Nephron progenitor cell (in vitro differentiated cells): Measurements from ENCODE around the gene ATCAY.
A peak's percentile ranks its signal among the peaks of the same experiment; 100 is the strongest.
"Not testable (repeated sequence)": the region's sequence is repeated elsewhere in the genome, so short reads cannot be mapped to it uniquely, and the experiment has no call there.

ENCODE experiments used
- DNase-seq: peaks from one replicate; pipeline ENCODE4 v3.0.0; 2021
- H3K27ac Mint-ChIP-seq: 2 replicates; pipeline ENCODE4 v1.8.0; 2021; ENCODE audit warnings: mild to moderate bottlenecking, moderate library complexity, mixed read lengths
- H3K27me3 Mint-ChIP-seq: 2 replicates; pipeline ENCODE4 v1.8.0; 2021; ENCODE audit warnings: mild to moderate bottlenecking, low read depth, mixed read lengths; ENCODE audit not compliant: poor library complexity
- H3K36me3 Mint-ChIP-seq: 2 replicates; pipeline ENCODE4 v1.8.0; 2021; ENCODE audit warnings: low read depth, mixed read lengths
- H3K4me1 Mint-ChIP-seq: 2 replicates; pipeline ENCODE4 v1.8.0; 2021; ENCODE audit warnings: mixed read lengths
- H3K4me3 Mint-ChIP-seq: 2 replicates; pipeline ENCODE4 v1.8.0; 2021; ENCODE audit warnings: mild to moderate bottlenecking, moderate library complexity, mixed read lengths
- H3K9me3 Mint-ChIP-seq: 2 replicates; pipeline ENCODE4 v1.8.0; 2021; ENCODE audit warnings: mild to moderate bottlenecking, moderate library complexity, mixed read lengths
- CTCF ChIP-seq: fragments of 200-600 bp; sonication (generic); IDR thresholded peaks from 2 replicates; pipeline ENCODE4 v1.5.0; 2021; ENCODE audit warnings: antibody characterized with exemption

The ATCAY gene

GRCh38 chr19:3868770-3869456 is 11.6 kb upstream of the ATCAY start, which contains the start of gene ZFR2:
Gene ZFR2 (minus strand): TSS chr19:3869038. CDS start chr19:3869017, 21 bp downstream.
- Mint-ChIP-seq H3K27me3 (peaks cover 76% of the 10 kb centered on the region), H3K4me3 (peak within 1 kb of the TSS; percentile 76), H3K4me1 (peaks cover 14% of the 10 kb centered on the region), H3K9me3 (peaks cover 21% of the 10 kb centered on the region), H3K36me3 (no peaks in the 10 kb centered on the region), H3K27ac (peak within 1 kb of the TSS; percentile 54)
- no peak for TF ChIP-seq CTCF
- peak; percentile 63 for DNase-seq

DNA sequence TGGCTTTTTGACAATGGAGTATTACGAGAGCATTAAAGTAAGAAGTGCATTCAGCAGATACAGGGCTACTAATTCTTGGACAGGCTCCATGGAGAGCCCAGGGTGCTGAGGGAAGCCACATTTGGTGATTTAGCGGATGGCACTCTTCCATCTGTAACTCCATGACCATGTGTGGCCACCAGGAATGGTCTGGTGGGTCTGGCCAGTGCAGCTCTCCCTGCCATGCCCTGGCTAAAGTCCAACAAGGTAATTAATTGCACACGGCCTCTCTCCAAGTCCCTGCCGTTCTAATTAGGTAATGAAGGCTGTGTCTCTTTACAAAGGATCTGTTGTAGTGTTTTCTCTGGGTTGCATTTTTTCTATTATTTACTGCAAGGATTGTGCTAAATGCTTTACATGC is 7.3 kb upstream of the ATCAY start:
- no peak for TF ChIP-seq CTCF
- no peaks in the 10 kb centered on the region for H3K36me3 Mint-ChIP-seq
- H3K27me3 Mint-ChIP-seq: peaks cover 74% of the 10 kb centered on the region
- peaks cover 21% of the 10 kb centered on the region for H3K9me3 Mint-ChIP-seq
- peaks cover 2% of the 10 kb centered on the region for H3K4me1 Mint-ChIP-seq
- no peak overlapping the region for H3K4me3 Mint-ChIP-seq
- H3K27ac Mint-ChIP-seq: no peak overlapping the region
- DNase-seq: no peak

DNA sequence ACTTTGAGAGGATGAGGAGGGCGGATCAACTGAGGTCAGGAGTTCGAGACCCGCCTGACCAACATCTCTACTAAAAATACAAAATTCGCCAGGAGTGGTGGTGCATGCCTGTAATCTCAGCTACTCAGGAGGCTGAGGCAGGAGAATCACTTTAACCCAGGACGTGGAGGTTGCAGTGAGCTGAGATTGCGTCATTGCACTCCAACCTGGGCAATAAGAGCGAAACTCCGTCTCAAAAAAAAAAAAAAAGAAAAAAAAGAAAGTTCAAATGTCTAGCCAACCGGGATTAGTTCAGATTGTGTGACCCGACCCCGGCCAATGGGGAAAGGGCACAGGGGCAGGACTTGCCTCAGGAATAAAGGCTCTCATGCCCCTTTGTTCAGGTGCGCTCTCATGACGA is 5.8 kb upstream of the ATCAY start:
- not testable (repeated sequence) for H3K4me3 Mint-ChIP-seq, H3K27ac Mint-ChIP-seq, H3K36me3 Mint-ChIP-seq, DNase-seq, H3K4me1 Mint-ChIP-seq
- peaks cover 13% of the 10 kb centered on the region for H3K9me3 Mint-ChIP-seq
- peaks cover 77% of the 10 kb centered on the region for H3K27me3 Mint-ChIP-seq

DNA sequence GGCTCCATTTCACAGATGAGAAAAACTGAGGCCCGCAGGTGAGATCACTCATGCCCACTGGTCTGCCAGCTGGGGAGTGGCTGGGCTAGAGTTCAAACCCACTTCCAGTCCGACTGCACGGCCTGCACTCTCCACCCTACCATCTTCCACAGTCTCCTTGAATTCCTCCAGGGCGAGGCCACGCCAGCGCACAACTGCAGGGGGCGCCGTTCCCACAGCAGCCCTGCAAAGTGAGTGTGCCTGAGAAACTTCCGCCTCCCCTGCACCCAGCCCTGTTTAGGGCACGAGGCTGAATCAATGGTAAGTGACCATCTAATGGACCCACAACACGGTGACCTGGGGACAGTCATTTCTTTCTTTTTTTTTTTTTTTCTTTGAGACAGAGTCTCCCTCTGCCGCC is 829 bp upstream of the ATCAY start:
- DNase-seq: no peak
- Mint-ChIP-seq H3K27me3 (peaks cover 78% of the 10 kb centered on the region), H3K4me1 (peaks cover 16% of the 10 kb centered on the region), H3K4me3 (no peak overlapping the region), H3K36me3 (no peaks in the 10 kb centered on the region), H3K27ac (no peak overlapping the region), H3K9me3 (no peaks in the 10 kb centered on the region)
- TF ChIP-seq CTCF: peak; percentile 16

DNA sequence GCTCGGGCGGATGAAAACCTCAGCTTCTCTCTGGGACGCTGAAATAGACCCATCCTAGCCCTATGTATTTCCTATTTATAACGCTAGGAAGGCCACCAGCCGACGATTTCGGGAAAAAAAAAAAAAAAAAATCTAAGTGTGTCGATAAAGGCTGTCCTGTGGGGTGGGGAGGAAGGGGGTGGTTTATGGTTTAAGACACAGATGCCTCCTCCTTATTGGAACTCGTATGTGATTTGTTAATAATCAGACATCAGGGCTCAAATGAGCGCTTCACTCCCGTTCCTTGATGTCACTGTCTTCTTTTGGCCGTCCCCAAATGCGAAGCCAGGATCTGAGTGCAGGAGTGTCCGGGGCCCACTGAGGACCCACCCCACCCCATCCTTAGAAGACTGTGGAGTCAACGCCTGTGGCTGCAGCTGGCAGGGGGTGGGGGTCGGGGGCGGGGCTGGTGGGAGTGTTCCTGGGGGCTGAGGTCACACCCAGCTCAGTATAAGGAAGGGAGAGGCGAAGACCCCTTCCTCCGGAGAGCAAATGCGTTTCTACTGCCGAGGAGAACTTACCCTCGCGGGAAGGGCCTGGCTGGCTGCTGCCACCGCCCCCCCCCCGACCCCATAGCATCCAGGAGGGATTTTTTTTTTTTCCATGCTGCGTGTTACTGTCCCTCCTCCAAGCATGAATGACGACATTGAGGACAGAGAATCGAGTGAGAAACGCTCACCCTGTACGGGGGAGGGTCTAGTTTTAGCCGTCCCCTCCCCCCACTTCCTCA is 971 bp downstream of the ATCAY start:
- H3K27ac Mint-ChIP-seq: no peak overlapping the region
- DNase-seq: no peak
- no peak for TF ChIP-seq CTCF
- H3K4me1 Mint-ChIP-seq: peaks cover 16% of the 10 kb centered on the region
- peak overlapping the region; percentile 66 for H3K4me3 Mint-ChIP-seq
- no peaks in the 10 kb centered on the region for H3K9me3 Mint-ChIP-seq
- peaks cover 75% of the 10 kb centered on the region for H3K27me3 Mint-ChIP-seq
- H3K36me3 Mint-ChIP-seq: no peaks in the 10 kb centered on the region

DNA sequence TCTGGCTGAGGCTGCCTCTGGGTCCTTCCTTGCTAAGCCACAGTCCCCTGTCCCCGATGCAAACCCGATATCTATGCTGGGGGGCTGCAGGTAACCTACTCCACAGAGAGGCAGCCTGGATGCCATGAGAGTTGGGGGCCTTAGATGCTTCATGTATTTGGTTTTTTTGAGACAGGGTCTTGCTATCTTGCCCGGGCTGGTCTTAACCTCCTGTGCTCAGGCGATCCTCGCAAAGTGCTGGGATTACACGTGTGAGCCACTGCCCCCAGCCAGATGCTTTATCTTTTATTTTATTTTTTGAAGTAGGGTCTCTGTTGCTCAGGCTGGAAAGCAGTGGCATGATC is 1.5 kb downstream of the ATCAY start:
- TF ChIP-seq CTCF: no peak

More for the DNA sequence above, 1.5 kb downstream of the ATCAY start:
- Mint-ChIP-seq H3K9me3 (no peaks in the 10 kb centered on the region), H3K4me3 (peak overlapping the region; percentile 54), H3K4me1 (peaks cover 16% of the 10 kb centered on the region), H3K36me3 (no peaks in the 10 kb centered on the region), H3K27me3 (peaks cover 72% of the 10 kb centered on the region), H3K27ac (no peak overlapping the region)
- no peak for DNase-seq
